Esophagus (tissue), 2 donors: ENCODE measurements around the gene MUL1. TPM values are rescaled to one million over a fixed set of nuclear protein-coding genes. Genes with fewer than 3 reads are reported as not detected.

ENCODE experiments used
- H3K27ac ChIP-seq, 2 donors: one replicate each; pipeline ENCODE4 v1.5.1; 2013; ENCODE audit warnings: low read depth in 2 of 2, mild to moderate bottlenecking in 2 of 2, inconsistent platforms in 1 of 2, low read length in 1 of 2, moderate library complexity in 1 of 2
- H3K27me3 ChIP-seq, 2 donors: one replicate each; pipeline ENCODE4 v1.6.1; 2013; ENCODE audit warnings: low read length in 2 of 2, control low read depth in 1 of 2, mild to moderate bottlenecking in 1 of 2; ENCODE audit not compliant: insufficient read depth in 2 of 2, control insufficient read depth in 1 of 2
- H3K36me3 ChIP-seq, 2 donors: one replicate each; pipeline ENCODE4 v1.6.1; 2013; ENCODE audit warnings: low read length in 1 of 2; ENCODE audit not compliant: control insufficient read depth in 2 of 2, insufficient read depth in 2 of 2
- H3K4me1 ChIP-seq, 2 donors: one replicate each; pipeline ENCODE4 v1.6.1; 2013; ENCODE audit warnings: low read length in 1 of 2; ENCODE audit not compliant: control insufficient read depth in 2 of 2, insufficient read depth in 2 of 2
- H3K4me3 ChIP-seq, 2 donors: one replicate each; pipeline ENCODE4 v1.5.1; 2013; ENCODE audit warnings: low read length in 2 of 2, mild to moderate bottlenecking in 2 of 2, low read depth in 1 of 2, moderate library complexity in 1 of 2
- H3K9me3 ChIP-seq, 2 donors: one replicate each; pipeline ENCODE4 v1.6.1; 2013; ENCODE audit warnings: mild to moderate bottlenecking in 2 of 2, low read depth in 1 of 2, low read length in 1 of 2, moderate library complexity in 1 of 2; ENCODE audit not compliant: control insufficient read depth in 2 of 2, insufficient read depth in 1 of 2
- WGBS, 2 donors: extraction: QIAGEN DNeasy Blood & Tissue Kit; methylation state at CpG; one replicate each; pipeline ENCODE4 v1.1.7; 2013; 5-methylcytosine and 5-hydroxymethylcytosine counted together
- polyA plus RNA-seq, 2 donors: library from polyadenylated mRNA; stranded (reverse); fragments of 200-250 nt; gene quantifications; one replicate each; pipeline ENCODE4 v1.2.3, GENCODE V29; 2013
- donor health status: healthy with polysubstance abuse.
- donor health status: Bipolar disorder and iron deficiency.

The MUL1 gene
- polyA plus RNA-seq, 2 donors = 6.5 to 16.3 TPM

GRCh38 chr1:20462397-20462796 lies 45.6 kb downstream of the MUL1 start:
- Histone ChIP-seq H3K27me3 (no peaks in the 10 kb centered on the region), H3K9me3 (peaks cover 2% of the 10 kb centered on the region in 2 donors), H3K36me3 (no peaks in the 10 kb centered on the region), H3K4me1 (no peaks in the 10 kb centered on the region), H3K4me3 (no peak overlapping the region), H3K27ac (no peak overlapping the region)
- WGBS, 2 donors = 83 to 87% methylated on average over 3 of the region's 3 CpGs

GRCh38 chr1:20458717-20459116 lies 49.2 kb downstream of the MUL1 start:
- Histone ChIP-seq H3K4me3 (no peak overlapping the region), H3K27ac (no peak overlapping the region), H3K9me3 (peaks cover 2% of the 10 kb centered on the region in 2 donors), H3K27me3 (no peaks in the 10 kb centered on the region), H3K36me3 (no peaks in the 10 kb centered on the region), H3K4me1 (peaks cover 0 to 3% of the 10 kb centered on the region in 2 donors)
- 85 to 94% methylated on average over 2 of the region's 2 CpGs for WGBS, 2 donors

- Histone ChIP-seq H3K4me3 (no peak overlapping the region), H3K4me1 (peaks cover 0 to 3% of the 10 kb centered on the region in 2 donors), H3K36me3 (no peaks in the 10 kb centered on the region), H3K27ac (no peak overlapping the region), H3K27me3 (no peaks in the 10 kb centered on the region), H3K9me3 (no peaks in the 10 kb centered on the region)
- whole genome bisulfite sequencing, 2 donors = 90 to 96% methylated on average over 4 of the region's 4 CpGs
Observed at GRCh38 chr1:20454004-20454403, 53.9 kb downstream of the MUL1 start.

GRCh38 chr1:20449735-20450311 lies 58.1 kb downstream of the MUL1 start:
- Histone ChIP-seq H3K27ac (no peak overlapping the region), H3K36me3 (no peaks in the 10 kb centered on the region), H3K4me1 (peaks cover 0 to 3% of the 10 kb centered on the region in 2 donors), H3K9me3 (no peaks in the 10 kb centered on the region), H3K27me3 (no peaks in the 10 kb centered on the region), H3K4me3 (no peak overlapping the region)
- 68 to 73% methylated on average over 4 of the region's 4 CpGs for WGBS, 2 donors

Other genes starting within 250 kb of the MUL1 start
- gene VWA5B1, start 217.3 kb downstream of the MUL1 start, polyA plus RNA-seq = not detected
- 10 to 100 TPM; 11.2 to 44.7 TPM for gene CAMK2N1, start 21.9 kb downstream of the MUL1 start, polyA plus RNA-seq
- under 1 TPM; 0.04 to 0.12 TPM for gene FAM43B, start 44.4 kb upstream of the MUL1 start, polyA plus RNA-seq
- gene CDA, start 80.9 kb upstream of the MUL1 start, polyA plus RNA-seq = 100 to 1,000 TPM; 107 to 110 TPM
- 10 to 100 TPM; 52.0 to 61.2 TPM for gene PINK1, start 125.3 kb upstream of the MUL1 start, polyA plus RNA-seq
- gene DDOST, start 153.2 kb upstream of the MUL1 start, polyA plus RNA-seq = 100 to 1,000 TPM in 1 of 2 donors, 10 to 100 TPM in 1; 73.2 to 126 TPM
- gene KIF17, start 209.9 kb upstream of the MUL1 start, polyA plus RNA-seq = under 1 TPM; 0.45 to 0.48 TPM
- under 1 TPM; 0.12 to 0.27 TPM for gene SH2D5, start 224.6 kb upstream of the MUL1 start, polyA plus RNA-seq